Left renal pelvis (tissue), 4 donors: ENCODE results near the gene HSPA1L. TPM values are rescaled to one million over a fixed set of nuclear protein-coding genes. Genes with fewer than 3 reads are reported as not detected.
"Not testable (repeated sequence)": the region's sequence is repeated elsewhere in the genome, so short reads cannot be mapped to it uniquely, and the experiment has no call there.

Experiments
- DNase-seq, 4 donors: peaks; one replicate each; pipeline ENCODE4 v3.0.0-alpha.2; 2013; ENCODE audit warnings: low read depth in 4 of 4, low spot score in 3 of 4
- polyA plus RNA-seq, 4 donors: library from polyadenylated mRNA; unstranded; fragments of 120-200 nt; gene quantifications; one replicate each; pipeline ENCODE4 v1.2.1, GENCODE V29; 2013; ENCODE audit not compliant: insufficient read length in 4 of 4

HSPA1L gene
- 1 to 10 TPM; 3.1 to 4.4 (median 3.7) TPM for polyA plus RNA-seq

GRCh38 chr6:31815025-31815838, at the start of gene HSPA1L, which contains the start of gene HSPA1A:
Gene HSPA1L (minus strand): TSS chr6:31815283. CDS start chr6:31811972, 3,311 bp downstream.
Gene HSPA1A (plus strand): TSS chr6:31815543. CDS start chr6:31815757, 214 bp downstream.
- DNase-seq, result peak in 3 of 4 donors; percentile 94 to 95 (median 95)

- no peak for DNase-seq
Observed at GRCh38 chr6:31864818-31865204, 49.7 kb upstream of the HSPA1L start.

GRCh38 chr6:31864123-31864562, 49.1 kb upstream of the HSPA1L start:
- DNase-seq, result not testable (repeated sequence)

GRCh38 chr6:31862344-31863235, 47.5 kb upstream of the HSPA1L start, which contains the start of gene NEU1:
Gene NEU1 (minus strand): TSS chr6:31862821. CDS start chr6:31862776, 45 bp downstream.
- peak; percentile 97 to 100 (median 99) for DNase-seq

GRCh38 chr6:31861919-31862343, 46.8 kb upstream of the HSPA1L start:
- DNase-seq, result no peak

- DNase-seq, result no peak
Observed at GRCh38 chr6:31861150-31861549, 46.1 kb upstream of the HSPA1L start.

- DNase-seq, result no peak
Observed at GRCh38 chr6:31860349-31860748, 45.3 kb upstream of the HSPA1L start.

GRCh38 chr6:31859923-31860322, 44.8 kb upstream of the HSPA1L start:
- DNase-seq, result no peak

GRCh38 chr6:31858707-31859106, 43.6 kb upstream of the HSPA1L start:
- no peak for DNase-seq

- DNase-seq, result not testable (repeated sequence)
Observed at GRCh38 chr6:31857774-31858173, 42.7 kb upstream of the HSPA1L start.

- DNase-seq, result not testable (repeated sequence)
Observed at GRCh38 chr6:31851980-31852718, 37.1 kb upstream of the HSPA1L start.

DNA sequence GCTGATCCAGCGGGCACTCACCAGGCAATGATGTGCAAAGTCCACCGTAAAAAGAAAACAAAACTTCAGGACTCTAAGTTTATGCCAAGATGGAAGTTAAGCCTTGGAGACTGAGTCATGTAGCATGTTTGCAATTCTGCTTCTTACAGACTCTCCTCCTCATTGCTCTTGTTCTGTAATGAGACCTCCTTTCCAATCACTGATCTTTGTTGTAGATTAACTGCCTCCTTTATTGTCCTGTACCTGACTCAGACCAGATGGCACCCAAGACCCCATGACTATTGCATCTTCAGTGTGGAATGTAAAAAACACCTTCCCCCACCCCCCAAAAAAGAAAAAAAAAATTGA, 36.4 kb upstream of the HSPA1L start:
- DNase-seq, result no peak

DNA sequence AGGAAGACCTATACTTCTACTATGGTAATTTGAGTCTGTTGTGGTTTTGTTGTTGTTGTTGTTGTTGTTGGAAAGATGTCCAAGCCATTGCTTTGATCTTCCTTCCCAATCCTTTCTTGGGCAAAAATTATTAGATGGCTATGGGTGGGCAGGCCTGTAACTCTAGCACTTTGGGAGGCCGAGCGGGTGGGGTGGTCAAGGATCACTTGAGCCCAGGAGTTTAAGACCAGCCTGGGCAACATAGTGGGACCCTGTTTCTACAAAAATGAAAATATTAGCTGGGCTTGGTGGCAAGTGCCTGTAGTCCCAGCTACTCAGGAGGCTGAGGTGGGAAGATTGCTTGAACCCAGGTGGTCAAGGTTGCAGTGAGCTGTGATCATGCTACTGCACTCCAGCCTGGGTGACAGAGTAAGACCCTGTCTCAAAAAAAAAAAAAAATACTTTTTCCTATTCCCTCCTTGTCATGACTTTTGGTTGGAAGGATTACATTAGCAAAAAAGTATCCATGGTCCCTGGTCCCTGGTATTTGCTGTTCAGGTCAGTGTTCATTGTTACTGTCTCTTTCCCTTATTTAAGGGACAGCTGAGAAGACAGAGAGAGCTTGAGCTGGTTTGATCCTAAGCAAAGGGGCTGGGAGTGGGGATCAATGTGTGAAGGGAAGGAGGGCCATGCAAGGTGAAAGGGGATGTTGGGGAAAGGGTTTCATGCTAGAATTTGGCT, 35.8 kb upstream of the HSPA1L start:
- no peak for DNase-seq

DNA sequence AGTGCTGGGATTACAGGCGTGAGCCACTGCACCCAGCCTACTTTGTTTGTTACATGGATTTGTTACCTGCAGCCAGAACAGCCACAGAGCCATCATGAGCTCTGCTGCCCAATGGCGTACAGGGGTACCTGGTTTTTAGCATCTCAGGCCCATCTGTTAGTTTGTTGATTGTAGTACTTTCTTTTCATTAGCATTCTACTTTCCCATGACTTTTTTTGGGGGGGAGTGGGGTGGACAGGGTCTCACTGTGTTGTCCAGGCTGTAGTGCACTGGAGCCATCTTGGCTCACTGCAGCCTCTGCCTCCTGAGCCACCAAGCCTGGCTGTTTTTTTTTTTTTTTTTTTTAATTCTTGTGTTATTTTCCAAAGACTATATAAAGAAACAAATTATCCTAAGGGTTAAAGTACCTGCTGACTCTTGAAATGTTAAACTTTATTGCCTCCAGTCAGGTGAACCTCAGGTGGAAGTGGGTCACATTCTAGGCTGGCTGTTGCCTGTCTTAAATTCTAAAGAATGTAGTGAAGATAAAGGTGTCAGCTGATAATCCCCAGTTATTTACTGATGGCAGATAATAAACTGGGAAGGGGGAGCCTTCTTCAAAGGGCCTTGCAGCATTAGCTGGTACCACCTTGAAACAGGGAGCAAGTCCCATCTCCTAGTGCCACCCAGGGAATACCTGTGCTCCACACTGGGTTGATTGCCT, 32.3 kb upstream of the HSPA1L start:
- no peak for DNase-seq

GRCh38 chr6:31844507-31844906, 29.4 kb upstream of the HSPA1L start:
- DNase-seq, result no peak

GRCh38 chr6:31842053-31842452, 27.0 kb upstream of the HSPA1L start:
- DNase-seq, result no peak

- DNase-seq, result not testable (repeated sequence)
Observed at GRCh38 chr6:31839779-31840126, 24.7 kb upstream of the HSPA1L start.

GRCh38 chr6:31838968-31839367, 23.9 kb upstream of the HSPA1L start:
- DNase-seq, result no peak

DNA sequence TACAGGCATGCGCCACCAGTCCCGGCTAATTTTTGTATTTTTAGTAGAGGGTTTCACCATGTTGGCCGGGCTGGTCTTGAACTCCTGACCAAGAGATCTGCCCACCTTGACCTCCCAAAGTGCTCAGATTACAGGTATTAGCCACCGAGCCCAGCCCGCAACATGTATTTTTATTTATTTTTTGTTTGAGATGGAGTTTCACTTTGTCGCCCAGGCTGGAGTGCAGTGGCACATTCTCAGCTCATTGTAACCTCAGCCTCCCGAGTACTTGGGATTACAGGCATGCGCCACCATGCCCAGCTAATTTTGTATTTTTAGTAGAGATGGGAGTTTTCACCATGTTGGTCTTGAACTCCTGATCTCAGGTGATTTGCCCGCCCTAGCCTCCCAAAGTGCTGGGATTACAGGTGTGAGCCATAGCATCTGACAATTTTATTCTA, 23.1 kb upstream of the HSPA1L start:
- not testable (repeated sequence) for DNase-seq
